NCI-H460 (cell line): ENCODE data around the gene ARHGAP6. TPM values are rescaled to one million over a fixed set of nuclear protein-coding genes. Genes with fewer than 3 reads are reported as not detected.
"Not testable (repeated sequence)": the region's sequence is repeated elsewhere in the genome, so short reads cannot be mapped to it uniquely, and the experiment has no call there.

Experiments
- DNase-seq: peaks from one replicate; pipeline ENCODE4 v3.0.0-alpha.2; 2016; ENCODE audit warnings: low read depth; ENCODE audit errors: extremely low read depth
- total RNA-seq: library from RNA; depleted of rRNA; stranded (reverse); fragments of >200 nt; shearing (Covaris generic); gene quantifications from 2 replicates; pipeline ENCODE4 v1.2.3, GENCODE V29; 2014

Gene ARHGAP6
- total RNA-seq, 1 experiment from 2014 or later: 0.07 TPM

DNA sequence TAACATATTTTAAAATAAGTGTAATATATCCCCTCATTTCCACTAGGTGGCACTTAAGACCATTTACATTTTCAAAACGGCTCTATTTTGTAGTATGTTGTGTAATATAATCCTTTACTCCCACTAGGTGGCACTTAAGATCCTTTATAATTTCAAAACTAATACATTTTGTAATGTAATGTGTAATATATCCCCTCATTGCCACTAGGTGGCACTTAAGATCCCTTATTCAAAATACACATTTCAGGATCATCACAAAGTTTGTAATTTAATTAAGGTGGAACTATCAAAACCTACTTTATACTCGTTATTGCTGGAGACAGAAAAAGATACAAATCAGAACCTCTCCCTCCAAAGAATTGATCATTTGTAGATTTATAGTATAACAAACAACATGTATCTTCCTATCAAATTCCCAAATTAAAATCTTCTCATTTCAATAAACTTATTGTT, 132.5 kb downstream of the ARHGAP6 start:
- peak; percentile 78 for DNase-seq

DNA sequence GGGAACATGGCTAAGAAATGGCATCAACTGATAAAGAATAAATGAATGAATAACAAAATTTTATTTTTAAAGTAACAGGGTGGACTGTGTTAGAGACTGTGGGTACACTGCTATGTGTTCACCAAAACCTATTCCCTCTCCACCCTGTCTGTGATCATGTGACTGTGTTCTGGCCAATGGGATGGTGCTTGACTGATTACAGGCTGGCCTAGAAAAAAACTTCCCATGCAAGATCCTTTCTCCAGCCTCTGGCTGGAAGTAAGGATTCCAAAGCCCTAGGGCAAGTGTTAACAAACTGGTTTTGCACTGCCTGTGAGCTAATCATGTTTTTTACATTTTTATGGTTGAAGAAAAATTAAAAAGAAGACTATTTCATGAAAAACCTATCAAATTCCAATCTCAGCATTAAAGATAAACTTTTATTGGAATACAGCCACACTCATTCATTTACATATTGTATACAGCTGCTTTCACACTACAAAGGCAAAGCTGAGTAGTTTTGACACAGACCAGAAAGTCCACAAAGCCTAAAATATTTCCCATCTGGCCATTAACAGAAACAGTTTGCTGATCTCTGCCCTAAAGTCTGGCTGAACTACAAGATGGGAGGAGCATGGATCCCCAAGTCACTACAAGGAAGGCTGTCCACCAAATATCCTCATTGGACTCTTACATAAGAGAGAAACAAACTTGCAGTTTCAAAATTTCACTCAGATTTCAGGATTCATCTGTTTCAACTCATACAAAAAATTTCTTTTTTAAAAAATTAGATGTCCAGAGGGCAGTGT, 133.2 kb downstream of the ARHGAP6 start:
- DNase-seq: no peak

DNA sequence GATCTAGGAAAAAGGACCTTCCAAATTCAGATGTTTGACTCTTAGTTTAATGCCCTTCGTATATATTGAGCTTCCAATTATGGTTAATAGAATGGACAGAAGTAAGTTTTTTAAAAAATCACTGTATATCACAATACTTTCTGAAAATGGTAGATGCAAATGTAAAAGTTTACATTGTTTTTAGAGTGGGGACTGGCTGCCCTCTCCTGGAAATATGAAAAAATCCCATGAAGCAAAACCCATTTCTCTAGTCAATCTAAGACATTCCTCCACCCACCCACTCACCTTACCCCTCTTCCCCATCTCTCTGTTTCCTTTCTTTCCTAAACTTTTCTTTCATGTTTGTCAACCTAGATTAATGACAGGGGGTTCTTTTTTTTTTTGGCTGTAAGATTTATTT, 134.5 kb downstream of the ARHGAP6 start:
- peak; percentile 14 for DNase-seq

DNA sequence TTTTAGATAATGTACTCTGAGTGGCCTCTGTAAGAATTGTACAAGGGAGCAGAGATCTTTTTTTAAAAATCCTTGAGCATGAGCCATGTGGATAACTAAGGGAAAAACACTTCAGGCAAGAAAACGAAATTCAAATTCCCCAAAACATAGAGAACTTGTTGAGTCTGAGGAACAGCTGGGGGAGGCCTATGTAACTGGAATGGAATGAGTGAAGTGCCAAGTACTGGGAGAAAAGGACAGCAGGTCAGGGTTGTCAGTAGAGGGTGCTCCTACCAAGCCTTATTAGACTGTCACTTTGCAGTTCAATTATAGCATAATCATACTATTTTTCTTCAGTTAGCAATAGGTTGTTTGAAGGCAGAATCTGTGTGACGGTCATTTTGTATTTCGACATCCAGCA, 135.1 kb downstream of the ARHGAP6 start:
- no peak for DNase-seq

DNA sequence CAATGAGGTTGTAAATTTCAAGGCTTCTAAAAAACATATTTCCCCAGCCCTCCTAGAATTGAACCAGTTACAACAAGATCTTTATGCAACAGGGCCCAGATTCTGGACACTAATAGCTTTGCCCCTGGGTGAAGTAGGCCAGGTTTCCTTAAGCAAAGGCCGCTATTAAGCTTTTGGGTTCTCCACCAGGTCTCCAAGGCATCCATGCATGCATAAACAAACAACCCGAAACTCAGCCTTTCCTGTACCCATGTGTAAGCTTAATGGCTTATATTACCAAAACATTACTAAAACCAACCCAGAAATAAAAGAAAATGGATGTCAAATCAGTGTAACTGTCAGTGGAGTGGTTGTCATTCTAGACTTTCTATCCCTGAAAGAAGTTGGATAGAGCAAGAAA, 137.1 kb downstream of the ARHGAP6 start:
- DNase-seq: no peak

DNA sequence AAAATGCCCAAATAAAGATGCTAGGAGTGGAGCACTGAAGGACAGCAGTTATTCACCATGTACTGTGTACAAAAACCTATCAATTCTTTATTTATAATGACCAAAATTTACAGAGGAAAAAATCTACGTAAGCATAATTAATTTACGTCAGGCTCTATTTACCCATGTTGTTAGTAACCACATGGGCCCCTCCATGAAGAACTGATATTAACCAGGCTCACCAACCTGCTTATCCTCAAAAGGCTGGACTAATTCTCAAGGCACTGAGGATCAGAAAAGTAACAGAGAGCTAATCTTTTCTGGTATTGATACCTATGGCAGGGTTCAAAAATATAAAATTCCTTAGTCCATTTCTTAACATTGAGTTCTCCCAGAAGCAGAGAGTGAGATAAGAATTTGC, 140.0 kb downstream of the ARHGAP6 start:
- no peak for DNase-seq

DNA sequence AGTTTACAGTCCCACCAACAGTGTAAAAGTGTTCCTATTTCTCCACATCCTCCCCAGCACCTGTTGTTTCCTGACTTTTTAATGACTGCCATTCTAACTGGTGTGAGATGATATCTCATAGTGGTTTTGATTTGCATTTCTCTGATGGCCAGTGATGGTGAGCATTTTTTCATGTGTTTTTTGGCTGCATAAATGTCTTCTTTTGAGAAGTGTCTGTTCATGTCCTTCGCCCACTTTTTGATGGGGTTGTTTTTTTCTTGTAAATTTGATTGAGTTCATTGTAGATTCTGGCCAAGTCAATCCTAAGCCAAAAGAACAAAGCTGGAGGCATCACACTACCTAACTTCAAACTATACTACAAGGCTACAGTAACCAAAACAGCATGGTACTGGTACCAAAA, 146.5 kb downstream of the ARHGAP6 start:
- DNase-seq: not testable (repeated sequence)

DNA sequence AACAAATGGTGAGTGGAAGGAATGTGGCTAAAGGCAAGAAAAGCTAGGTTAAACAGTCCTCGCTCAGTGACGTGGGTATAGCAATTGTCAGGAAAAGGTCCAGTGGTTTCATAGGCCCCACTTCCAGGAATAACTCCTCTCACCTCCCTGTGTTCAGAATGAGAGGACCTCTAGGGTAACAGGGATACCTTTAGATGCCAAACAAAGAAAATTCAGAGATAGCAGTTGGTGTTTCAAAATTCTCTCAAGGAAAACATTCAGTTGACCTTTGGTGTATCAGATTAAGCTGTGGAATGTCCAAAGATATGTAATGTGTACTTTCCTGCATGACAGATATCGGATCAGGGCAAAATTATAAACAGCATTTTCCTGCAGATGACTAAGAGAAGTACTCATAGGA, 155.9 kb downstream of the ARHGAP6 start:
- no peak for DNase-seq

DNA sequence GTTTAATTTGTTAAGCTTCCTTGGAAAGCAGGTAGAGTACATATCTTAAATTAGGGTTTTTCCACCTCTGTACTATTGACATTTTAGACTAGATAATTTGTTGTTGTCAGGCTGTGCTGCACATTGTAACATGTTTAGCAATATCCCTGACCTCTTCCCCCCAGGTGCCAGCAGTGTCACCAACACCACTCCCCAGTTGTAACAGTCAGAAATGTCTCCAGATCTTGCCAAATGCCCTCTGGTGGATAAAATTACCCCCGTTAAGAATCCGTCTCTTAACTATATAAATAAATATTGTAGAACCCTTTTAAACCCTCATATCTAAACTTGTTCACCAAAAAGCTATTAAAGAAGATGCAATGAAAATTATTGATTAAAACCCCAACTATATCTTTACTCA, 161.5 kb downstream of the ARHGAP6 start:
- DNase-seq: no peak

DNA sequence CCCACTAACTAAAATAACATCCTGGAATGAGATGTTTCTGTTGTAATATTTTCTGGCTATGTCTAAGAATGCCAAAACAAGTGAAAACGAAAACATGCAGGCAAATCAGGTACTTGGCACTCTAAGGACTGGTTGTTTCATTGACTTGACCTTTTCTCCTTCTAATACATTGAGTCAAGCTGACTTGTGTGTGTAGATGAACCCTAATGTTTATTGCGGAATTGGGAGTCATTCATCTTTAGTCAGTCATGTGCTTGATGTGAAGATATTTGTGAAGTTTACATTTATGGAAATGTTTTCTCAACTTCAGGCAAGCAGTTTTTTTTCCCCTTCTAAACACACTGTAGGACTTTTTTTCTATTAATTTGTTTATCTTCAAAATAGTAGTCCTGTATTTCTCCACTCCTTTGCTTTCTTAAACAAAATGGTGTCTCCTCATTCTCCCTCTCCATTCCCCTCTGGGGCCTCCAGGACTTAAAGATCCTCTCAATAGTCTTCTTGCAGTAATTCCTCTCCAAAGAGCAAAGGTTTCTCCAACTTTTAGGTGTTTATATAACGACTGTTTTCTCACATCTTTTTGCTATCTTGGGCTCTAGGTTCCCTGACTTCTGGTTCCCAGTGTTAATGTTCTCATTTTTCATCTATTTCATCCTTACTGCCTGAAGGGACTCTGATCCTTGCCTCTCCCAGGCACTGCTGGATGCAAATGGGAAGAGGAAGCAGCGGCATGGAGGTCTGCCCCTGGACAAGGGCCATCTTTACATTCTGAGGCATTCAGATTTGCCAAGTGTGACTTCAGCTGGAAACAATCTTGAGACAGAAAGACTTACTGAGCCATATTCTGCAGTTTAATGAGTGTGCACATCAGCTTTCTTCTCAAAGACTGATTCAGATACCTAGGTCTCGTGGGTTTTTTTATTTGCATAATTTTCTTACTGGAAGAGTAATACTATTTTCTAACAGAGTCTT, 166.4 kb downstream of the ARHGAP6 start:
- DNase-seq: no peak

DNA sequence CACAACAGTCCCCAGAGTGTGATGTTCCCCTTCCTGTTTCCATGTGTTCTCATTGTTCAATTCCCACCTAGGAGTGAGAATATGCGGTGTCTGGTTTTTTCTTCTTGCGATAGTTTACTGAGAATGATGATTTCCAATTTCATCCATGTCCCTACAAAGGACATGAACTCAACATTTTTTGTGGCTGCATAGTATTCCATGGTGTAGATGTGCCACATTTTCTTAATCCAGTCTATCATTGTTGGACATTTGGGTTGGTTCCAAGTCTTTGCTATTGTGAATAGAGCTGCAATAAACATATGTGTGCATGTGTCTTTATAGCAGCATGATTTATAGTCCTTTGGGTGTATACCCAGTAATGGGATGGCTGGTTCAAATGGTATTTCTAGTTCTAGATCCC, 174.3 kb downstream of the ARHGAP6 start:
- DNase-seq: not testable (repeated sequence)

DNA sequence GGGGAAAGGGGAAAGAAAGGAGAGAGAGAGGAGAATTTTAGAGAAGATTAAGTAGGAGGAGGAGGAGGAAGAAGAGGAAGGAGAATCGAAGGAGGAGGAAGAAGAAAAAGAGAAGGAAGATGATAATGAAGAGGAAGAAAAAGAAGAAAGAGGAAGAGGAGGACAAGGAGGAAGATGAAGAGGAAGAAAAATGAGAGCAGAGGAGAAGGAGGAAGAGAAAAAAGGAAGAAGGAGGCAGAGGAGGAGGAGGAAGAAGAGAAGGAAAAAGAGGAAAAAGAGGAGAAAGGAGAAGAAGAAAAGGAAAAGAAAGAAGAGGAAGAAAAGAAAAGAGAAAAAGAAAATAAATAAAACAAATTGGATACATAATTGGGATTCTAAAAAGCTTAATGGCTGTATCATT, 181.4 kb downstream of the ARHGAP6 start:
- DNase-seq: no peak

DNA sequence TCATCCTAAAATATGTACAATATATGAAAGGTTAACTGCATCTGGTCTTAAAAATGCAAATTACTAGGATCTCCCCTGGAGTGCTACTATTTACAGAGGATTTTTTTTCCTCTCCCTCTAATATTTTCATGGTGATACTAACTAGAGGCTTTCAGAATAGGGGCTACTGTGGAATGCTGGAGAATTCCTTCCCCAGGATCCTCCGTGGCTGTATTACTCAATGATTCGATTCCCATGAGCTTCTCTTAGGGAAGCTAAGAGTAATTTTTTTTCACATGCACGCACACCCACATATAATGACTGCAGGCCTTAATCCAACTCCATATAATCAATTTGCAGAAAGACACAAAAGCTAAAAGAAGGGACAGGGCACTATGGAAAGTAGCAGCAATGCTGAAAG, 184.7 kb downstream of the ARHGAP6 start:
- no peak for DNase-seq

DNA sequence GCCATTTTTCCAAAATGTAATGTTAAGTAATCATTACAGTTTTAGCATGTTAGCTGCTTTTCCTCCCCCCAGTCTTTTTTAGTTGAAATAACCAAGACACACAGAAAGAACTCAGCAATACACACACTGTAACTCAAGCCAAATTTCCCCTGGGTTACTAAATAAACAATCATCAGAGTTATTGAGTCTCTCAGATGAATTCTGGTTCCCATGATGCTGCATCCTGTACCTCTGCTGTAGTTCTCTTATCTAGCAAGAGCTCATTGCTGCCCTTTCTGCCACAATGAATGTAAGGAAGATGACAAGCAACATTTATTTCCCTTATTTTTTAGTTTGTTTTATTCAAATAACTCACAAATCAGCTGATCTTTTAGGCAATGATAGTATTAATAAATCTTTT, 185.1 kb downstream of the ARHGAP6 start:
- DNase-seq: no peak

DNA sequence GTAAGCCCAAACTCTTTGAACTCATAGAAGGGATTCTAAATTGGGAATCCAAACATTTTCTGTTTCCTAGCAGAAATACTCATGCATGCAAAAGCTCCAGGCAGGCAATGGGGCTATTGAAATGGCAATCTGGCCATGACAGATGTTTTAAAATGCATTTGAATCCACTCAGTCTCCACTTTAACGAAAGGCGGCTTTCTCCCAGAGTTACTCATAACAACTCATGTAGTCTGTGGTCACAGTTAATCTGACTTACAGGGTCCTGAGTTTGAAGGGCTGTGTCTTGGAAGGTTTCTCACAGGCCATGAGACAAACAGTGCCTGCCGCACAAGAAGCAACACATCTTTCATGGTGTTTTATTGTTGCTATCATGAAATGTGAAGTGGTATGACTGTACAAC, 186.8 kb downstream of the ARHGAP6 start:
- no peak for DNase-seq

DNA sequence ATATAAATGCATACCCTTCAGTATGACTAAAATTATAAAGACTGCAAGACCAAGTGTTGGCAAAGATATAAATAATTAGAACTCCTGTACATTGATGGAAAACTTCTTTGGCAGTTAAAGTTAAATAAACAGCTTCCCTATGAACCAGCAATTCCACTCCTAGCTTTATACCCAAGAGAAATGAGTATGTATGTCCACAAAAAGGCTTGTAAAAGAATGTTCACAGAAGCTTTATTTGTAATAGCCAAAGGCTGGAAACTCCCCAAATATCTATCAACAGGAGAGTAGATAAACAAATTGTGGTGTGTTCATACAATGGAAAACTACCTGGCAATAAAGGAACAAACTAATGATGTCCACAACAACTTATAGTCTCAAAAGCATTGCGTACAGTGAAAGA, 187.7 kb downstream of the ARHGAP6 start:
- DNase-seq: no peak

DNA sequence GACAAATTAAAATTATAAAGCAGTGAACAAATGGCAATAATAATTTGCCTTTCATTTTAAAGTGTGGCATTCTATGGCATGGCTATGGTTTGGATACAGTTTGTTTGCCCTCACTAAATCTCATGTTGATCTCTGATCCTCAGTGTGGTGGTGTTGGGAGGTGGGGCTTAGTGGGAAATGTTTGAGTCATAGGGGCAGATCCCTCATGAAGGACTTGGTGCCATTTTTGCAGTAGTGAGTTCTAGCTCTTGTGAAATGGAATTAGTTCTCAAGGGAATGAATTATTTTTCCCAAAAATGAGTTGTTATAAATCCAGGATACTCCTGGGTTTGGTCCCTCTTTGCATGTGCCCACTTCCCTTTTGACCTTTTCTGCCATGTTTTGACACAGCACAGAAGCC, 191.1 kb downstream of the ARHGAP6 start:
- DNase-seq: no peak

DNA sequence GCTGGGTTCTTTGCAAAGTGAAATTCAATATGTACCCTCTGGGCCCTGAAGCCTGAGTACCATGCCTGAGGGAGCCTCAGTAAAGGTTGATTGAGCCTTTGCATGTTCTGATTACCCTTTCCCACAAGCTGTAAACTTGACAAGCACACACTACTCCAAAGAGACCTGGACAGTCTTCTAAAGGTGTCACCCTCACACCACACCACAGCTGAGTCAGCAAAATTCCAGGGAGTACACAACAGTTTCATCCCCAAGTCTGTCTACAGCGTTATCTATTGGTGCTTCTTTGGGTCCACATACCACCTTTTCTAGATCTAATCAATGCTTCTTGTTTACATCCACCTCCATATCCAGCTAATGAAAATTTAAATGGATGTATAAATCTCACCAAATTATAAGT, 191.7 kb downstream of the ARHGAP6 start:
- no peak for DNase-seq

DNA sequence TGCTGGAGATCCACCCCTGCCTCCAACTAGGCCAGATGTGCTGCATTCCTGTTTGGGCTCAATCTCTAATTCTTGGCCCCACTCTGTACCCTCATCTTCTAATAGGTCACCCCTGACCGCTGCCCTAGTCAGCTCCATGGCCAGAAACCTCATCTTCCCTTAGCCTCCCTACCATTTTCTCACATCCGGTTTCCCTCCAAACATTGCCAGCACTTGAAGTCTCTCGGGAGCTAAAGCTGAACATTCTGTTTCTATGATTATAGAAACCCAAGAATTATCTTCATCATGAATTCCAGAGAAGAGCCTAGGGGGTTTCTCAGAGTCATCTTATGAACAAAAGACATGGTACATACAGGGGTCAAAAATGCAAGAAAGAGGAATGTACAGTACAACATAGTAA, 192.8 kb downstream of the ARHGAP6 start:
- DNase-seq: no peak

DNA sequence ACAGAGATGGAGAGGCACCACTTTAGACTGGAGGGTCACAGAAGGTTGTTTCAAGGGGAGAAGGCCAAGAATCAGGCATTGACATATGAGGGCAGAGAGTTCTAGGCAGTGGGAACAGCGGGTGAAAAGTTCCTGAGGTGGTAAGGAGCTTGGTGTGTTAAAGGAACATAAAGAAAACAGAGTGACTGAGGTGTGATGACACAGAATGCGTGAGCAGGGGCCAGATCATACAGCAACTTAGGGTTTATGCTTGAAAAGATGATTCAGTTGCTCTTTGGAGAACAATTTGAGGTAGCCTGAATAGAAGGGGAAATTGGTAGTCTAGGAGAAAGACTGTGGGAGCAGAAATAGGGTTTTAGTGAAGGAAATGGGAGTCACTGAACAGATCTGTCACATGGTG, 193.3 kb downstream of the ARHGAP6 start:
- no peak for DNase-seq

DNA sequence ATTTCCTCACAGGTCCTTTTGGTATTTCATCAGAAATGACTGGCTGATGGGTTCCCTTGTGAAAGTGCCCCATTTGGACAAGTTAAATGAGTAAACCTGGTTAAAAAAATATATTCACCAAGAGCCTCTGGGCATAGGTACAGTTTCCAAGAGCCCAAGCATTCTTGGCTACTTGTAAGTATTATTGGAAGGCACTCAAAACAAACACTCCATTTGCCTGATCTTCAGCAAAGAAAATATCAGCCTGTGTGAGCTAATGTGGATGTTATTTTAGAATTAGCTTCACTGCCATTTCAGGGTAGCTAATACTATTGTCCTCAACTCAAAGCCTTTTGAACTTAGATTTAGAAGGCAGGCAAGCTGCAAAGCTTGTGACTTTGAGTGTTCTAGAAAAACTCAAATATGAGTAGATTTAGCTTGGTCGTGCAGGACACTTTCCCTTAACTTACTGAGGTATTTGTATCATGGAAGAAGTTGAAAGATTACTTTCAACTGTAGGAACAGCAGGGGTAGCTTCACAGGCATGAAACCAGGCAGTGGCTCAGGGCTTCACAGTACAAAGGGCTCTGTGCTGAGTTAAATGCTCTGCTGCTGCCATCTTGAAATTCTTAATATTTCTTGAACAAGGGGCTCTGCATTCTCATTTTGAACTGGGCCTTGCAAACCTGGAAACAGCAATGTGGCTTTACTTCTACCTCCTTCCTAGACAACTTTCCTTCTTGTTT, 195.3 kb downstream of the ARHGAP6 start:
- no peak for DNase-seq
